Right renal pelvis (tissue), 4 donors: Measurements from ENCODE around the gene HADHB. TPM values are rescaled to one million over a fixed set of nuclear protein-coding genes. Genes with fewer than 3 reads are reported as not detected.
"Not testable (repeated sequence)": the region's sequence is repeated elsewhere in the genome, so short reads cannot be mapped to it uniquely, and the experiment has no call there.

Experiments used
- DNase-seq, 4 donors: peaks; one replicate each; pipeline ENCODE4 v3.0.0-alpha.2; 2013; ENCODE audit warnings: low read depth in 4 of 4, low spot score in 3 of 4, missing footprints in 1 of 4
- polyA plus RNA-seq, 4 donors: library from polyadenylated mRNA; unstranded; fragments of 120-200 nt; gene quantifications; one replicate each; pipeline ENCODE4 v1.2.1, GENCODE V29; 2013; ENCODE audit not compliant: insufficient read length in 4 of 4

The HADHB gene
- polyA plus RNA-seq, 4 donors = 160 to 205 (median 179) TPM

DNA sequence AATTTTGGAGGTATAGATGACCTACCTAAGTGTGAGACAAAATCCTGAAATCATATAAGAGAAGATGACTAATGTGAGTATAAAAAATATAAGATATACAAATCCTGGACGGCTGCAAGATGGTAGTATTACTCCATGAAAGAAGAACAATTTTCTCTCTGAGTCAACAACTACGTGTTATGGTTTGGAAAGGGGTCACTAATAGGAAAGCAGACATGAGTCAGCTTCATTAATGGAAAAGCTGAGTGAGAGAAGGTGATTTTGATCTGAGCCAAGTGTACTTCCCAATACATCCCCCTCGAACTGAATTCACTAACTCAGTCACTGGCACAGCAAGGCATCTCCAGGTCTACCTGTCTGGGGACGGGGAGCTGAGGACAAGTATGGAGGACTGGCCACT lies 81.1 kb downstream of the HADHB start:
- no peak for DNase-seq

- DNase-seq = no peak
Measured at GRCh38 chr2:26326514-26326913, 81.8 kb downstream of the HADHB start.

DNA sequence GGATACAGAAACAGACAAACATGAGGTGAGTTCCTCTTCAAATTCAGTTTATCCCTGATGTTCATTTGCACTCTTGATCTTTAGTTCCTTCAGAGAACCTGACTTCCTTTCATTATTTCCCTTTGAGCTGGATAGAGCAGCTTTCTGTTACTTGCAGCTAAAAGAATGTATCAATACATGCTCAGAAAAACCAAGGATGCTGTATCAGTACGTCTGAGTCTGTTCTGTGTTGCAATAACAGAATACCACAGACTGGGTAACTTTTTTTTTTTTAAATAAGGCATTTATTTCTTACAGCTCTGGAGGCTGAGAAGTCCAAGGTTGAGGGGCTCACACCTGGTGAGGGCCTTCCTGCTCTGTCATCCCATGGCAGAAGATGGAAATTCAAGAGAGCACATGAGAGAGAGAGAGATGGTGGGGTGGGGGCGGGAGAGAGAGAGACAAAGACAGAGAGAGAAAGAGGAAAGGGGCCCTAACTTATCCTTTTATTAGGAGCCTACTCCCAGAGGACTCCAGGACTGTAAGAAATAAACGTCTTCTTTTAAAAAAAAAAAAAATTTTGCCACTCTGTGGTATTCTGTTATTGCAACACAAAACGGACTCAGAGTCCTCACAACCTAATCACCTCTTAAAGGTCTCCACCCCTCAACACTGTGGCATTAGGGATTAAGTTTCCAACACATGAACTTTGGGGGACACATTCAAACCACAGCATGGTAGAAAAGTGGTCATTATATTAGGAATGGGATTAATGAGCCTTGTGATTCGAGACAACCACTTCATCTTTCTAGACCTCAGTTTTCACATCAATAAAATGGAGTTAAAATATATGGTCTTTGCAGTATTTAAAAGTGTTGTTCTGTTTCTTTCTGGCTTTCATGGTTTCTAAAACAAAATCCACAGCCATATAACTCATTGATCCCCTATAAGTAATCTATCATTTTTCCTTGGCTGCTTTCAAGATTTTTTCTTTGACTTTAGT lies 82.8 kb downstream of the HADHB start:
- DNase-seq = no peak

DNA sequence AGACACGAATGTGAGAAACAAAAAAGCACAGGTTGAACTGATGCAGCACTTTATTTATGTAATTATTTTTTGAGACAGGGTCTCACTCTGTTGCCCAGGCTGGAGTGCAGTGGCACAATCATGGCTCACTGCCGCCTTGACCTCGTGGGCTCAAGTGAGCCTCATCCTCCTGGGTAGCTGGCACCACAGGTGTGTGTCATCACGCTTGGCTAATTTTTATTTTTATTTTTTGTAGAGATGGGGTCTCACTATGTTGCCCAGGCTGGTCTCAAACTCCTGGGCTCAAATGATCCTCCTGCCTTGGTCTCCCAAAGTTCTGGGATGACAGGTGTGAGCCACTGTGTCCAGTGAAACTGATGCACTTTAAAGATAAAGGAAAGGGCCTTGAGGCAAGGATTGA lies 84.3 kb downstream of the HADHB start:
- not testable (repeated sequence) for DNase-seq

GRCh38 chr2:26330114-26330549 lies 85.4 kb downstream of the HADHB start:
- DNase-seq = peak; percentile 48 to 65 (median 62)

GRCh38 chr2:26330604-26331003 lies 85.9 kb downstream of the HADHB start:
- no peak for DNase-seq

DNA sequence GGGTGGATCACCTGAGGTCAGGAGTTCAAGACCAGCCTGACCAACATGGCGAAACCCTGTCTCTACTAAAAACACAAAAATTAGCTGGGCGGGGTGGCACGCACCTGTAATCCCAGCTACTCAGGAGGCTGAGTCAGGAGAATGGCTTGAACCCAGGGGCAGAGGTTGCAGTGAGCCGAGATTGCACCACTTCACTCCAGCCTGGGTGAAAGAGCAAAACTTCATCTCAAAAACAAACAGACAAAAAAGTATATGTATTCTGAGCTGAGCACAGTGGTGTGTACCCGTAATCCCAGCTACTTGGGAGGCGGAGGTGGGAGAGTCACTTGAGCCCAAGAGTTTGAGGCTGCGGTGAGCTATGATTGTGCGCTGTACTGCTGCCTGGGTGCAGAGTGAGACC lies 86.6 kb downstream of the HADHB start:
- not testable (repeated sequence) for DNase-seq

- no peak for DNase-seq
Measured at GRCh38 chr2:26333293-26333692, 88.6 kb downstream of the HADHB start.

- no peak for DNase-seq
Measured at GRCh38 chr2:26335231-26335630, 90.5 kb downstream of the HADHB start.

GRCh38 chr2:26336719-26337118 lies 92.0 kb downstream of the HADHB start:
- no peak for DNase-seq

- DNase-seq = no peak
Measured at GRCh38 chr2:26337298-26337697, 92.6 kb downstream of the HADHB start.

Other genes with a start within 250 kb of the HADHB start
- gene RAB10, start 210.9 kb upstream of the HADHB start, polyA plus RNA-seq = 100 to 1,000 TPM; 127 to 150 (median 149) TPM
- gene GAREM2, start 71.9 kb upstream of the HADHB start, polyA plus RNA-seq = 1 to 10 TPM; 6.2 to 9.0 (median 6.9) TPM
- gene HADHA, start 307 bp upstream of the HADHB start, polyA plus RNA-seq = 100 to 1,000 TPM; 200 to 221 (median 210) TPM
- 10 to 100 TPM; 21.9 to 25.7 (median 22.8) TPM for gene SELENOI, start 101.2 kb downstream of the HADHB start, polyA plus RNA-seq
- gene ADGRF3, start 101.8 kb downstream of the HADHB start, polyA plus RNA-seq = 1 to 10 TPM; 2.1 to 4.0 (median 2.8) TPM
- gene DRC1, start 157.0 kb downstream of the HADHB start, polyA plus RNA-seq = 1 to 10 TPM; 2.1 to 3.9 (median 2.8) TPM
- gene OTOF, start 233.2 kb downstream of the HADHB start, polyA plus RNA-seq = under 1 TPM; 0.07 to 0.27 (median 0.20) TPM